ENCODE measurements around the gene KDM4C. TPM values are rescaled to one million over a fixed set of nuclear protein-coding genes. Genes with fewer than 3 reads are reported as not detected.

KDM4C gene
- polyA plus RNA-seq, 1 donor (not counting 4 experiments of a cell fraction or from before 2014, with no cell fraction given): 17.2 TPM

- Histone ChIP-seq H3K27ac (ENCODE audit: control insufficient read depth, insufficient read depth, low read length) (no peak overlapping the region), H3K9me3 (ENCODE audit: control insufficient read depth, low read depth, low read length) (no peaks in the 10 kb centered on the region), H3K36me3 (ENCODE audit: control insufficient read depth in 2 of 2, extremely low read depth in 1 of 2, insufficient read depth in 2 of 2, low read length in 2 of 2) (peaks cover 0 to 7% of the 10 kb centered on the region in 2 experiments), H3K79me2 (ENCODE audit: control insufficient read depth, insufficient read depth, low read length) (no peaks in the 10 kb centered on the region), H4K20me1 (ENCODE audit: control insufficient read depth, extremely low read depth, insufficient read depth, low read length) (no peaks in the 10 kb centered on the region), H3K27me3 (ENCODE audit: control insufficient read depth, extremely low read depth, insufficient read depth, low read length) (no peaks in the 10 kb centered on the region), H3K4me3 (ENCODE audit: control insufficient read depth in 2 of 3, extremely low read depth in 1 of 3, insufficient read depth in 2 of 3, low read depth in 1 of 3, low read length in 3 of 3) (no peak overlapping the region), H3K9ac (ENCODE audit: control insufficient read depth, extremely low read depth, insufficient read depth, low read length) (no peak overlapping the region), H3K9me1 (ENCODE audit: control insufficient read depth, extremely low read depth, insufficient read depth, low read length) (no peaks in the 10 kb centered on the region), H3K4me2 (ENCODE audit: control insufficient read depth, extremely low read depth, insufficient read depth, low read depth, low read length) (no peak overlapping the region), H3K4me1 (ENCODE audit: control insufficient read depth, extremely low read depth, insufficient read depth, low read length) (peaks cover 7% of the 10 kb centered on the region), H2AFZ (ENCODE audit: control insufficient read depth, low read length) (no peak overlapping the region)
- no peak for FAIRE-seq
- DNase-seq (ENCODE audit: low read depth, low spot score): no peak
- no peak for TF ChIP-seq EZH2 (IDR thresholded peaks at IDR 0.05; ENCODE audit: low read length)
- TF ChIP-seq, protein P1, sequence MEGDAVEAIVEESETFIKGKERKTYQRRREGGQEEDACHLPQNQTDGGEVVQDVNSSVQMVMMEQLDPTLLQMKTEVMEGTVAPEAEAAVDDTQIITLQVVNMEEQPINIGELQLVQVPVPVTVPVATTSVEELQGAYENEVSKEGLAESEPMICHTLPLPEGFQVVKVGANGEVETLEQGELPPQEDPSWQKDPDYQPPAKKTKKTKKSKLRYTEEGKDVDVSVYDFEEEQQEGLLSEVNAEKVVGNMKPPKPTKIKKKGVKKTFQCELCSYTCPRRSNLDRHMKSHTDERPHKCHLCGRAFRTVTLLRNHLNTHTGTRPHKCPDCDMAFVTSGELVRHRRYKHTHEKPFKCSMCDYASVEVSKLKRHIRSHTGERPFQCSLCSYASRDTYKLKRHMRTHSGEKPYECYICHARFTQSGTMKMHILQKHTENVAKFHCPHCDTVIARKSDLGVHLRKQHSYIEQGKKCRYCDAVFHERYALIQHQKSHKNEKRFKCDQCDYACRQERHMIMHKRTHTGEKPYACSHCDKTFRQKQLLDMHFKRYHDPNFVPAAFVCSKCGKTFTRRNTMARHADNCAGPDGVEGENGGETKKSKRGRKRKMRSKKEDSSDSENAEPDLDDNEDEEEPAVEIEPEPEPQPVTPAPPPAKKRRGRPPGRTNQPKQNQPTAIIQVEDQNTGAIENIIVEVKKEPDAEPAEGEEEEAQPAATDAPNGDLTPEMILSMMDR (optimal IDR thresholded peaks at IDR 0.05 in 1 of 3, IDR thresholded peaks at IDR 0.05 in 1 of 3, conservative IDR thresholded peaks at IDR 0.05 in 1 of 3; ENCODE audit: extremely low read depth in 1 of 3, insufficient read depth in 2 of 3, low read length in 3 of 3): no peak
- dilution Hi-C loops (cut with MboI; ENCODE audit: extremely low pct_ligation_motif_present, low sequenced_read_pairs): no loop called here
Measured at GRCh38 chr9:7145361-7146069, 387.7 kb downstream of the KDM4C start.

DNA sequence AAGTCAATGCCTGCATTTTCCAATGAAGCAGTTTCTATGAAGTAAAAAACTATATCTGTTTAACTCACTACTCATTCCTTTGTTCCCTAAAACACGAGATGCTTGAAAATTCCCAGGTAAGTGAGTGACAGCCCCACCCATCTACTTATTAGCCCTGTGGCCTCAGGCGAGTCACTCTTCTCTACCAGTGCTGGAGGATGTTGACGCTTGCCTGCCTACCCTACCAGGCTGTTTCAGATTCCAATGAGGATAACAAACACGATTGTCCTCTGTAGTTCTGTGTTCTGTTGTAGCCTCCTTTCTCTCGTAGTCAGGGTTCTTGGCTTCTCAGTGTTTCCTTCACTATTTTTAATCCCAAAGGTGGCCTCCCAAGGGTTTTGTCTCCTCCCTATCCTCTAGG, 388.8 kb downstream of the KDM4C start:
- H3K4me2 ChIP-seq (ENCODE audit: control insufficient read depth, extremely low read depth, insufficient read depth, low read depth, low read length): no peak overlapping the region
- H3K4me3 ChIP-seq (ENCODE audit: control insufficient read depth in 2 of 3, extremely low read depth in 1 of 3, insufficient read depth in 2 of 3, low read depth in 1 of 3, low read length in 3 of 3): no peak overlapping the region
- H3K4me1 ChIP-seq (ENCODE audit: control insufficient read depth, extremely low read depth, insufficient read depth, low read length): peaks cover 7% of the 10 kb centered on the region
- no peaks in the 10 kb centered on the region for H3K9me3 ChIP-seq (ENCODE audit: control insufficient read depth, low read depth, low read length)
- peaks cover 0 to 7% of the 10 kb centered on the region in 2 experiments for H3K36me3 ChIP-seq (ENCODE audit: control insufficient read depth in 2 of 2, extremely low read depth in 1 of 2, insufficient read depth in 2 of 2, low read length in 2 of 2)
- peak; percentile 29 for FAIRE-seq
- no peak for DNase-seq (ENCODE audit: low read depth, low spot score)
- H3K79me2 ChIP-seq (ENCODE audit: control insufficient read depth, insufficient read depth, low read length): no peaks in the 10 kb centered on the region
- H3K27me3 ChIP-seq (ENCODE audit: control insufficient read depth, extremely low read depth, insufficient read depth, low read length): no peaks in the 10 kb centered on the region
- TF ChIP-seq EZH2 (IDR thresholded peaks at IDR 0.05; ENCODE audit: low read length): no peak
- TF ChIP-seq, protein P1 (optimal IDR thresholded peaks at IDR 0.05 in 1 of 3, IDR thresholded peaks at IDR 0.05 in 1 of 3, conservative IDR thresholded peaks at IDR 0.05 in 1 of 3; ENCODE audit: extremely low read depth in 1 of 3, insufficient read depth in 2 of 3, low read length in 3 of 3): no peak
- no peak overlapping the region for H2AFZ ChIP-seq (ENCODE audit: control insufficient read depth, low read length)
- no peak overlapping the region for H3K27ac ChIP-seq (ENCODE audit: control insufficient read depth, insufficient read depth, low read length)
- dilution Hi-C loops (cut with MboI; ENCODE audit: extremely low pct_ligation_motif_present, low sequenced_read_pairs): no loop called here
- no peaks in the 10 kb centered on the region for H4K20me1 ChIP-seq (ENCODE audit: control insufficient read depth, extremely low read depth, insufficient read depth, low read length)
- H3K9ac ChIP-seq (ENCODE audit: control insufficient read depth, extremely low read depth, insufficient read depth, low read length): no peak overlapping the region
- H3K9me1 ChIP-seq (ENCODE audit: control insufficient read depth, extremely low read depth, insufficient read depth, low read length): no peaks in the 10 kb centered on the region
